CD4-positive, alpha-beta memory T cell (primary cell): ENCODE measurements around the gene PAFAH1B1. TPM values are rescaled to one million over a fixed set of nuclear protein-coding genes. Genes with fewer than 3 reads are reported as not detected.
A peak's percentile ranks its signal among the peaks of the same experiment; 100 is the strongest.

ENCODE experiments used
- CTCF ChIA-PET: fragments of 350-600 bp; sonication (Branson Sonifier 250); formaldehyde crosslinking; loops from one replicate; lab custom pipeline; 2021; ENCODE audit warnings: inconsistent platforms; ENCODE audit not compliant: partially characterized antibody; lab: Charles Lee
- POLR2A ChIA-PET: fragments of 350-600 bp; sonication (Branson Sonifier 250); formaldehyde crosslinking; loops from one replicate; lab custom pipeline; 2021; ENCODE audit not compliant: partially characterized antibody; lab: Charles Lee
- DNase-seq, 5 donors: peaks; one replicate each; pipeline versions ENCODE4 v3.0.0 to v3.0.0-alpha.2; 2020 to 2022; ENCODE audit warnings: mixed read lengths in 1 of 5
- H3K27ac ChIP-seq: one replicate; pipeline ENCODE4 v1.7.0; 2013; ENCODE audit warnings: low read depth, low read length
- H3K27me3 ChIP-seq: 2 replicates; pipeline ENCODE4 v1.7.0; 2013; ENCODE audit warnings: mild to moderate bottlenecking, low read length, moderate library complexity; ENCODE audit not compliant: insufficient read depth
- H3K36me3 ChIP-seq: 2 replicates; pipeline ENCODE4 v1.7.0; 2013; ENCODE audit warnings: mild to moderate bottlenecking, low read length, moderate library complexity; ENCODE audit not compliant: insufficient read depth
- H3K4me1 ChIP-seq: 2 replicates; pipeline ENCODE4 v1.7.0; 2013; ENCODE audit warnings: mild to moderate bottlenecking, low read length, moderate library complexity; ENCODE audit not compliant: insufficient read depth
- H3K4me3 ChIP-seq, 2 donors: one replicate each; pipeline ENCODE4 v1.7.0; 2013; ENCODE audit warnings: low read length in 2 of 2, mild to moderate bottlenecking in 1 of 2
- H3K9me3 ChIP-seq, 2 donors: one replicate each; pipeline ENCODE4 v1.7.0; 2013; ENCODE audit warnings: low read length in 2 of 2, control low read depth in 1 of 2; ENCODE audit not compliant: control insufficient read depth in 1 of 2
- H3K27ac Mint-ChIP-seq, 7 donors: one replicate each; pipeline ENCODE4 v1.8.0; 2020 to 2021; ENCODE audit warnings: mixed read lengths in 7 of 7, mild to moderate bottlenecking in 6 of 7, inconsistent platforms in 3 of 7, moderate library complexity in 3 of 7
- H3K27me3 Mint-ChIP-seq, 2 donors: one replicate each; pipeline ENCODE4 v1.8.0; 2020 to 2021; ENCODE audit warnings: mixed read lengths in 2 of 2
- H3K36me3 Mint-ChIP-seq, 2 donors: one replicate each; pipeline ENCODE4 v1.8.0; 2020 to 2021; ENCODE audit warnings: mixed read lengths in 2 of 2, inconsistent platforms in 1 of 2, mild to moderate bottlenecking in 1 of 2
- H3K4me1 Mint-ChIP-seq, 4 donors: one replicate each; pipeline ENCODE4 v1.8.0; 2020 to 2021; ENCODE audit warnings: mixed read lengths in 4 of 4, mild to moderate bottlenecking in 1 of 4
- H3K4me3 Mint-ChIP-seq, 8 donors: one replicate each; pipeline ENCODE4 v1.8.0; 2020 to 2021; ENCODE audit warnings: mixed read lengths in 8 of 8, mild to moderate bottlenecking in 7 of 8, moderate library complexity in 6 of 8, inconsistent platforms in 3 of 8
- H3K9me3 Mint-ChIP-seq, 8 donors: one replicate each; pipeline ENCODE4 v1.8.0; 2020 to 2021; ENCODE audit warnings: mixed read lengths in 8 of 8, mild to moderate bottlenecking in 5 of 8, inconsistent platforms in 3 of 8, moderate library complexity in 1 of 8
- intact Hi-C: fragments of 100-400 bp; cut with micrococcal nuclease; formaldehyde crosslinking; loops from one replicate; pipeline ENCODE4 v1.15.1; 2023
- polyA plus RNA-seq, 2 donors: library from polyadenylated mRNA; unstranded; fragments of 300-500 nt; fragmentation: Illumina TruSeq; gene quantifications; one replicate each; pipeline ENCODE4 v1.2.3, GENCODE V29; 2021
- total RNA-seq, 2 experiments: library from RNA; stranded (reverse); gene quantifications; one replicate each; pipeline ENCODE4 v1.2.3, GENCODE V29; 2021

Gene PAFAH1B1
- total and polyA plus RNA-seq, 4 experiments from 2014 or later: 18.1 to 153 (median 87.8) TPM

- no peaks in the 10 kb centered on the region for H3K27me3 Mint-ChIP-seq
- Histone ChIP-seq H3K27me3 (no peaks in the 10 kb centered on the region), H3K9me3 (no peaks in the 10 kb centered on the region), H3K4me1 (peaks cover 83% of the 10 kb centered on the region), H3K36me3 (peaks cover 4% of the 10 kb centered on the region), H3K27ac (no peak overlapping the region), H3K4me3 (no peak overlapping the region)
- H3K27ac Mint-ChIP-seq: peak overlapping the region in 4 of 7 donors; percentile 30 to 69 (median 43)
- H3K9me3 Mint-ChIP-seq: no peaks in the 10 kb centered on the region
- H3K4me1 Mint-ChIP-seq: peaks cover 39 to 80% (median 58%) of the 10 kb centered on the region in 4 donors
- ChIA-PET CTCF (no interaction called here), POLR2A (interaction anchor here (0.6 kb wide), 1 partner anchor 47 kb away, joined by 3 read pairs; no protein-coding TSS in a partner anchor)
- peaks cover 10 to 22% of the 10 kb centered on the region in 2 donors for H3K36me3 Mint-ChIP-seq
- peak overlapping the region in 6 of 8 donors; percentile 11 to 50 (median 23) for H3K4me3 Mint-ChIP-seq
- no peak for DNase-seq
- intact Hi-C loops: no loop called here
Observed at GRCh38 chr17:2610195-2611175, 17.0 kb downstream of the PAFAH1B1 start.

DNA sequence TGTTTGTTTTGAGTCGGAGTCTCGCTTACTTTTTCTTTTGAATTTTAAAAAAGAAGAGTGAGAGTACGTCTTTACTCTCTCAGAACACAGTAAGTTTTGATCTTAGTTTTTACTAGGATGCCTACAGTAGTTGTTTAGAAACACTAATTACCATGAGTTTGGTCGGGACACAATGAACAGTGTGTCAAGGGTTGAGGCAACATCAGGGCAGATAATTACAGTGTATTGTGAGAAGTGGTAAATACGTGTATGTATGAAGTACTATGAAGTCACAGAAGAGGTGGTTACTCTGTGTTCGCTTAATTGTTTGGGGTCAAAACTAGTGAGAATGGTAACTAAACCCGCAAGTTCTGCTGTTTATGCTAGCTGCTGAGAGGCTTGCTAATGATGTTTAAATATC, 18.2 kb downstream of the PAFAH1B1 start:
- Mint-ChIP-seq H3K27ac (peak overlapping the region in 4 of 7 donors; percentile 37 to 63 (median 48)), H3K36me3 (peaks cover 10 to 19% of the 10 kb centered on the region in 2 donors), H3K4me3 (peak overlapping the region in 5 of 8 donors; percentile 1 to 61 (median 35)), H3K27me3 (no peaks in the 10 kb centered on the region), H3K4me1 (peaks cover 44 to 85% (median 63%) of the 10 kb centered on the region in 4 donors), H3K9me3 (no peaks in the 10 kb centered on the region)
- ChIA-PET CTCF (interaction anchor here (0.7 kb wide), 1 partner anchor 31 kb away, joined by 3 read pairs; no protein-coding TSS in a partner anchor), POLR2A (interaction anchor here (0.6 to 2.1 kb wide), 2 partner anchors 17 to 41 kb away, joined by 3 to 6 read pairs; no protein-coding TSS in a partner anchor)
- intact Hi-C loops: no loop called here
- Histone ChIP-seq H3K36me3 (peaks cover 4% of the 10 kb centered on the region), H3K9me3 (no peaks in the 10 kb centered on the region), H3K4me3 (no peak overlapping the region), H3K27me3 (no peaks in the 10 kb centered on the region), H3K27ac (no peak overlapping the region), H3K4me1 (peaks cover 81% of the 10 kb centered on the region)
- DNase-seq: no peak

- Histone ChIP-seq H3K27ac (no peak overlapping the region), H3K9me3 (no peaks in the 10 kb centered on the region), H3K27me3 (no peaks in the 10 kb centered on the region), H3K4me3 (no peak overlapping the region), H3K4me1 (peaks cover 83% of the 10 kb centered on the region), H3K36me3 (peaks cover 4% of the 10 kb centered on the region)
- intact Hi-C loops: no loop called here
- POLR2A ChIA-PET: interaction anchor here (2.1 kb wide), 1 partner anchor 18 kb away, joined by 6 read pairs; no protein-coding TSS in a partner anchor
- H3K27me3 Mint-ChIP-seq: no peaks in the 10 kb centered on the region
- peak overlapping the region in 2 of 7 donors; percentile 22 to 44 for H3K27ac Mint-ChIP-seq
- no peaks in the 10 kb centered on the region for H3K9me3 Mint-ChIP-seq
- peak overlapping the region in 1 of 8 donors; percentile 36 for H3K4me3 Mint-ChIP-seq
- CTCF ChIA-PET: no interaction called here
- DNase-seq: no peak
- H3K36me3 Mint-ChIP-seq: peaks cover 9 to 23% of the 10 kb centered on the region in 2 donors
- H3K4me1 Mint-ChIP-seq: peaks cover 48 to 85% (median 66%) of the 10 kb centered on the region in 4 donors
Observed at GRCh38 chr17:2612630-2613029, 19.2 kb downstream of the PAFAH1B1 start.

DNA sequence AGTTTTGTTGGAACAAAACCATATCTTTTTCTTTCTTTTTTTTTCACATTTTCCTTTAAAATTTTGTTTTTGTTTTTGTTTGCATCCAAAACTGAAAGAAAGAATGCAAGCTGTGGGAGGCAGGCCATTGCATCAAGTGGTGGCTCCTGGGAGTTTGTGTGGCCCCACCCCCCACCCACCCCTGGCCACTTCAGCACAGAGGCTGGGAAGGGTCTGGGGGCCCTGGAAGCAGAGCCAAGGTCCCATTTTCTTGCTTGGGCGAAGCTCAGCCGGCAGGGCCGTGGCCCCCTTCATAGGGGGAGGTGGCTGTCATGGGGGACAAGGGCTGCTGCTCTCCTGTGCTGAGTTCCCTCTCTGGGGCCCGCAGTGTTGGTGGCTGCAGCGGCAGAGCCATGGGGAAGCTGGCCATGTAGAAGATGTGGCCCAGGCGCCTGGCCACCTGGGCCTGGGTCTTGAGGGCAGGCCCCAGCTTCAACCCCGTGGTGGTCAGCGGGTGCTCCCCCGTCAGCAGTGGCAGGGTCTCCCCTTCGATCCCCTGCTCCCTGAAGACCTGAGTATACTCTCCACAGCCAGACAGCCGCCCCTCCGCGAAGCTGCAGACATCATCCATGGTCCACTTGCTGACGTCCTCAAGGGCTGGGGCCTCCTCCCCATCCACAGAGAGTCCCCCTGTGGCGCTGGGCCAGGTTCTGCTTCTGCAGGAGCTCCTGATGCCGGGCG, 19.8 kb downstream of the PAFAH1B1 start:
- Histone ChIP-seq H3K4me3 (no peak overlapping the region), H3K27ac (no peak overlapping the region), H3K9me3 (no peaks in the 10 kb centered on the region), H3K36me3 (peaks cover 4% of the 10 kb centered on the region), H3K4me1 (peaks cover 84% of the 10 kb centered on the region), H3K27me3 (no peaks in the 10 kb centered on the region)
- POLR2A ChIA-PET: interaction anchor here (2.1 kb wide), 1 partner anchor 19 kb away, joined by 6 read pairs; no protein-coding TSS in a partner anchor
- CTCF ChIA-PET: no interaction called here
- Mint-ChIP-seq H3K27me3 (no peaks in the 10 kb centered on the region), H3K4me1 (peaks cover 49 to 86% (median 66%) of the 10 kb centered on the region in 4 donors), H3K9me3 (no peaks in the 10 kb centered on the region), H3K27ac (no peak overlapping the region), H3K4me3 (no peak overlapping the region), H3K36me3 (peaks cover 7 to 23% of the 10 kb centered on the region in 2 donors)
- intact Hi-C loops: no loop called here
- no peak for DNase-seq

- peaks cover 77% of the 10 kb centered on the region for H3K4me1 ChIP-seq
- H3K27ac ChIP-seq: no peak overlapping the region
- peaks cover 4% of the 10 kb centered on the region for H3K36me3 ChIP-seq
- peaks cover 4 to 16% of the 10 kb centered on the region in 2 donors for H3K36me3 Mint-ChIP-seq
- H3K4me1 Mint-ChIP-seq: peaks cover 34 to 76% (median 55%) of the 10 kb centered on the region in 4 donors
- H3K4me3 ChIP-seq: no peak overlapping the region
- no peaks in the 10 kb centered on the region for H3K9me3 ChIP-seq
- CTCF ChIA-PET: no interaction called here
- intact Hi-C loops: no loop called here
- H3K27ac Mint-ChIP-seq: peak overlapping the region in 3 of 7 donors; percentile 19 to 55 (median 42)
- no peak for DNase-seq
- no peaks in the 10 kb centered on the region for H3K27me3 Mint-ChIP-seq
- no peaks in the 10 kb centered on the region for H3K27me3 ChIP-seq
- no peaks in the 10 kb centered on the region for H3K9me3 Mint-ChIP-seq
- POLR2A ChIA-PET: no interaction called here
- peak overlapping the region in 1 of 8 donors; percentile 10 for H3K4me3 Mint-ChIP-seq
Observed at GRCh38 chr17:2615882-2616281, 22.4 kb downstream of the PAFAH1B1 start.

DNA sequence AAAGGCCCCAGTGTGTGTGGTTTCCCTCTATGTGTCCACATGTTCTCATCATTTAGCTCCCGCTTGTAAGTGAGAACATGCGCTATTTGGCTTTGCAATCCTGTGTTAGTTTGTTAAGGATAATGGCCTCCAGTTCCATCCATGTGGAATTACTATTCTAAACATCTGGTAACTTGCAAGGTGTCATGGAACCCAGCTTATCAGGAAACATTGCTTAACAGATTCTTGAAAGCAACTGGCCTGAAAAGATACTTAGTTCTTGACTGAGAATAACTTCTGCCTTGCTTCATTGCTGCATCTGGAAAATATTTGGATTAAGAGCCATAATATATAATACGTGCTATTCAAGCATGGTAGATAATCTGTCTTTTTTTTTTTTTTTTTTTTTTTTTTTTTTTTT, 27.8 kb downstream of the PAFAH1B1 start:
- H3K27me3 ChIP-seq: no peaks in the 10 kb centered on the region
- H3K9me3 Mint-ChIP-seq: no peaks in the 10 kb centered on the region
- no peaks in the 10 kb centered on the region for H3K36me3 ChIP-seq
- ChIA-PET CTCF (no interaction called here), POLR2A (no interaction called here)
- H3K27ac ChIP-seq: no peak overlapping the region
- DNase-seq: no peak
- peaks cover 39 to 81% (median 57%) of the 10 kb centered on the region in 4 donors for H3K4me1 Mint-ChIP-seq
- peak overlapping the region in 3 of 8 donors; percentile 0 to 63 (median 1) for H3K4me3 Mint-ChIP-seq
- H3K36me3 Mint-ChIP-seq: peaks cover 22 to 31% of the 10 kb centered on the region in 2 donors
- no peaks in the 10 kb centered on the region for H3K9me3 ChIP-seq
- intact Hi-C loops: no loop called here
- peaks cover 77% of the 10 kb centered on the region for H3K4me1 ChIP-seq
- peak overlapping the region in 4 of 7 donors; percentile 6 to 85 (median 24) for H3K27ac Mint-ChIP-seq
- no peaks in the 10 kb centered on the region for H3K27me3 Mint-ChIP-seq
- no peak overlapping the region for H3K4me3 ChIP-seq
